IPS-20b (cell line): ENCODE measurements around the gene ZBTB39.

Experiments
- H3K27ac ChIP-seq: one replicate; pipeline ENCODE4 v1.5.1; 2013; ENCODE audit warnings: low read length
- H3K27me3 ChIP-seq: 2 replicates; pipeline ENCODE4 v1.6.1; 2013; ENCODE audit warnings: mild to moderate bottlenecking, low read length, inconsistent platforms; ENCODE audit not compliant: insufficient read depth
- H3K36me3 ChIP-seq: 2 replicates; pipeline ENCODE4 v1.6.1; 2013; ENCODE audit warnings: low read depth, mild to moderate bottlenecking, inconsistent platforms, low read length, moderate library complexity; ENCODE audit not compliant: insufficient read depth
- H3K4me1 ChIP-seq: 2 replicates; pipeline ENCODE4 v1.6.1; 2013; ENCODE audit warnings: mild to moderate bottlenecking, control low read depth, inconsistent platforms, low read length, moderate library complexity; ENCODE audit not compliant: insufficient read depth
- H3K4me3 ChIP-seq: 2 replicates; pipeline ENCODE4 v1.5.1; 2013; ENCODE audit warnings: mild to moderate bottlenecking, low read length, inconsistent platforms
- H3K9ac ChIP-seq: 2 replicates; pipeline ENCODE4 v1.6.1; 2013; ENCODE audit warnings: low read depth, mild to moderate bottlenecking, inconsistent platforms, low read length, moderate library complexity
- H3K9me3 ChIP-seq: 2 replicates; pipeline ENCODE4 v1.6.1; 2013; ENCODE audit warnings: mild to moderate bottlenecking, low read depth, low read length, inconsistent platforms; ENCODE audit not compliant: insufficient read depth

Gene ZBTB39

GRCh38 chr12:57011438-57012424 lies 5.4 kb upstream of the ZBTB39 start:
- no peak overlapping the region for H3K27ac ChIP-seq
- no peaks in the 10 kb centered on the region for H3K36me3 ChIP-seq
- H3K4me3 ChIP-seq = no peak overlapping the region
- H3K9ac ChIP-seq = no peak overlapping the region; the same call in 1 of the 2 replicates
- no peaks in the 10 kb centered on the region for H3K27me3 ChIP-seq
- H3K9me3 ChIP-seq = no peaks in the 10 kb centered on the region
- peaks cover 29% of the 10 kb centered on the region for H3K4me1 ChIP-seq

- Histone ChIP-seq H3K9ac (no peak overlapping the region), H3K36me3 (no peaks in the 10 kb centered on the region), H3K4me3 (no peak overlapping the region), H3K4me1 (peaks cover 28% of the 10 kb centered on the region), H3K27ac (no peak overlapping the region), H3K9me3 (no peaks in the 10 kb centered on the region), H3K27me3 (no peaks in the 10 kb centered on the region)
Observed at GRCh38 chr12:57010627-57011247, 4.4 kb upstream of the ZBTB39 start.

GRCh38 chr12:57009949-57010626 lies 3.7 kb upstream of the ZBTB39 start:
- peak overlapping the region; percentile 8; the same call in 1 of the 2 replicates for H3K4me3 ChIP-seq

GRCh38 chr12:57008178-57008577 lies 1.8 kb upstream of the ZBTB39 start:
- H3K27me3 ChIP-seq = no peaks in the 10 kb centered on the region
- no peak overlapping the region for H3K9ac ChIP-seq
- H3K36me3 ChIP-seq = peaks cover 19% of the 10 kb centered on the region
- H3K4me3 ChIP-seq = no peak overlapping the region
- peaks cover 30% of the 10 kb centered on the region for H3K4me1 ChIP-seq
- H3K27ac ChIP-seq = no peak overlapping the region
- H3K9me3 ChIP-seq = no peaks in the 10 kb centered on the region

More at GRCh38 chr12:57009949-57010626, 3.7 kb upstream of the ZBTB39 start:
- peaks cover 30% of the 10 kb centered on the region for H3K4me1 ChIP-seq
- H3K27me3 ChIP-seq = no peaks in the 10 kb centered on the region
- H3K36me3 ChIP-seq = no peaks in the 10 kb centered on the region
- no peaks in the 10 kb centered on the region for H3K9me3 ChIP-seq
- H3K27ac ChIP-seq = no peak overlapping the region
- peak overlapping the region; percentile 8; the same call in 1 of the 2 replicates for H3K9ac ChIP-seq

GRCh38 chr12:57006809-57007475 lies 596 bp upstream of the ZBTB39 start:
- Histone ChIP-seq H3K27me3 (no peaks in the 10 kb centered on the region), H3K9me3 (no peaks in the 10 kb centered on the region), H3K9ac (peak overlapping the region; percentile 53; the same call in 1 of the 2 replicates), H3K36me3 (peaks cover 31% of the 10 kb centered on the region), H3K4me1 (peaks cover 30% of the 10 kb centered on the region), H3K4me3 (peak overlapping the region; percentile 59; the same call in 1 of the 2 replicates), H3K27ac (no peak overlapping the region)

- Histone ChIP-seq H3K4me1 (peaks cover 12% of the 10 kb centered on the region; the same call in 1 of the 2 replicates), H3K36me3 (peaks cover 52% of the 10 kb centered on the region), H3K9ac (no peak overlapping the region), H3K27ac (no peak overlapping the region), H3K27me3 (no peaks in the 10 kb centered on the region), H3K4me3 (peak overlapping the region; percentile 93; the same call in 1 of the 2 replicates), H3K9me3 (no peaks in the 10 kb centered on the region)
Observed at GRCh38 chr12:57004651-57005050, 1.7 kb downstream of the ZBTB39 start.

- peaks cover 62% of the 10 kb centered on the region for H3K36me3 ChIP-seq
- H3K27ac ChIP-seq = no peak overlapping the region
- no peak overlapping the region for H3K9ac ChIP-seq
- H3K27me3 ChIP-seq = no peaks in the 10 kb centered on the region
- H3K4me3 ChIP-seq = no peak overlapping the region
- no peaks in the 10 kb centered on the region for H3K9me3 ChIP-seq
- peaks cover 6% of the 10 kb centered on the region; the same call in 1 of the 2 replicates for H3K4me1 ChIP-seq
Observed at GRCh38 chr12:57003395-57003794, 3.0 kb downstream of the ZBTB39 start.

GRCh38 chr12:57001448-57001906 lies 4.9 kb downstream of the ZBTB39 start:
- Histone ChIP-seq H3K27ac (no peak overlapping the region), H3K4me1 (peaks cover 6% of the 10 kb centered on the region; the same call in 1 of the 2 replicates), H3K9me3 (no peaks in the 10 kb centered on the region), H3K9ac (no peak overlapping the region), H3K36me3 (peaks cover 62% of the 10 kb centered on the region), H3K4me3 (no peak overlapping the region), H3K27me3 (no peaks in the 10 kb centered on the region)

- H3K9me3 ChIP-seq = no peaks in the 10 kb centered on the region
- H3K27me3 ChIP-seq = no peaks in the 10 kb centered on the region
- H3K27ac ChIP-seq = no peak overlapping the region
- H3K36me3 ChIP-seq = peaks cover 62% of the 10 kb centered on the region
- no peak overlapping the region for H3K9ac ChIP-seq
- no peak overlapping the region for H3K4me3 ChIP-seq
- peaks cover 4% of the 10 kb centered on the region; the same call in 1 of the 2 replicates for H3K4me1 ChIP-seq
Observed at GRCh38 chr12:57000393-57000792, 6.0 kb downstream of the ZBTB39 start.

GRCh38 chr12:56999456-56999855 lies 6.9 kb downstream of the ZBTB39 start:
- H3K36me3 ChIP-seq = peaks cover 56% of the 10 kb centered on the region
- H3K4me3 ChIP-seq = no peak overlapping the region
- no peaks in the 10 kb centered on the region for H3K27me3 ChIP-seq
- no peak overlapping the region for H3K9ac ChIP-seq
- H3K9me3 ChIP-seq = no peaks in the 10 kb centered on the region
- H3K27ac ChIP-seq = no peak overlapping the region
- no peaks in the 10 kb centered on the region for H3K4me1 ChIP-seq

- H3K9me3 ChIP-seq = no peaks in the 10 kb centered on the region
- no peak overlapping the region for H3K4me3 ChIP-seq
- H3K36me3 ChIP-seq = peaks cover 51% of the 10 kb centered on the region
- H3K27ac ChIP-seq = no peak overlapping the region
- H3K27me3 ChIP-seq = no peaks in the 10 kb centered on the region
- no peaks in the 10 kb centered on the region for H3K4me1 ChIP-seq
- H3K9ac ChIP-seq = no peak overlapping the region
Observed at GRCh38 chr12:56998981-56999380, 7.4 kb downstream of the ZBTB39 start.
